HCT116 (cell line): ENCODE data around the gene GNA12. TPM values are rescaled to one million over a fixed set of nuclear protein-coding genes. Genes with fewer than 3 reads are reported as not detected.

ENCODE experiments used
- ATAC-seq: fragments of 200-7000 bp; cut with Tn5 transposase; 2 replicates; pipeline ENCODE4 v1.9.1; 2020; ENCODE audit warnings: mild to moderate bottlenecking, moderate library complexity
- BruUV-seq: library from RNA; stranded (reverse); fragments of 400-500 nt; replicated peaks from 2 replicates; lab custom pipeline; 2021; lab: Mats Ljungman, UMichigan
- CTCF ChIA-PET: fragments of 300-600 bp; sonication (Branson Sonifier 250); formaldehyde crosslinking; loops from one replicate; lab custom pipeline; 2021; ENCODE audit warnings: antibody characterized with exemption; lab: Charles Lee
- POLR2A ChIA-PET: fragments of 300-600, 350-600 bp; sonication (Branson Sonifier 250); formaldehyde crosslinking; loops from one replicate; lab custom pipeline; 2021; ENCODE audit warnings: antibody characterized with exemption; lab: Charles Lee
- RAD21 ChIA-PET, 2 experiments: fragments of 300-600 bp; sonication (Branson Sonifier 250); formaldehyde crosslinking; loops; one replicate each; lab custom pipeline; 2023; ENCODE audit warnings: low total read pairs in 2 of 2; ENCODE audit not compliant: uncharacterized antibody in 2 of 2, unreplicated experiment in 2 of 2, low non-redundant PET in 1 of 2; lab: Charles Lee
- DNase-seq: peaks from one replicate; pipeline ENCODE4 v3.0.0-alpha.2; 2010; ENCODE audit warnings: low read depth, low spot score
- H2AFZ ChIP-seq: fragments of 200-600 bp; shearing (Covaris generic), sonication (generic); 2 replicates; pipeline ENCODE4 v1.6.1; 2017; ENCODE audit warnings: low read depth, mixed run types, mixed read lengths, antibody characterized with exemption, low read length; ENCODE audit not compliant: poor library complexity, severe bottlenecking
- H3K27ac ChIP-seq: 2 replicates; pipeline ENCODE4 v1.5.1; 2012; ENCODE audit warnings: low read depth, low read length
- H3K27me3 ChIP-seq: fragments of 200-600 bp; sonication (generic); 2 replicates; pipeline ENCODE4 v1.6.1; 2016; ENCODE audit warnings: mixed run types, low read length, mixed read lengths; ENCODE audit not compliant: insufficient read depth
- H3K36me3 ChIP-seq, 2 experiments: fragments of 200-500 bp in 1 of 2; fragments of 200-600 bp in 1 of 2; sonication (Bioruptor generic) in 1 of 2; sonication (generic) in 1 of 2; 2 replicates each; pipeline versions ENCODE4 v1.5.1 to v1.6.1; 2014 to 2016; ENCODE audit warnings: low read length in 2 of 2, inconsistent platforms in 1 of 2, mixed read lengths in 1 of 2, mixed run types in 1 of 2; ENCODE audit not compliant: insufficient read depth in 2 of 2, control insufficient read depth in 1 of 2
- H3K4me1 ChIP-seq, 2 experiments: fragments of 200-600 bp in 1 of 2; sonication (generic) in 1 of 2; 2 replicates each; pipeline versions ENCODE4 v1.5.1 to v1.6.1; 2012 to 2017; ENCODE audit warnings: low read length in 2 of 2, inconsistent platforms in 1 of 2, mild to moderate bottlenecking in 1 of 2, mixed read lengths in 1 of 2, mixed run types in 1 of 2, moderate library complexity in 1 of 2; ENCODE audit not compliant: insufficient read depth in 2 of 2, control insufficient read depth in 1 of 2
- H3K4me2 ChIP-seq: fragments of 200-600 bp; sonication (generic); 2 replicates; pipeline ENCODE4 v1.6.1; 2017; ENCODE audit warnings: mixed run types, low read length, mixed read lengths
- H3K4me3 ChIP-seq, 2 experiments: fragments of 200-600 bp in 1 of 2; sonication (generic) in 1 of 2; replicated peaks in 1 of 2; 2 replicates each; pipeline ENCODE4 v1.5.1; 2011 to 2016; ENCODE audit warnings: low read length in 2 of 2, control low read depth in 1 of 2, low read depth in 1 of 2, mild to moderate bottlenecking in 1 of 2, mixed read lengths in 1 of 2, mixed run types in 1 of 2
- H3K79me2 ChIP-seq: fragments of 200-600 bp; sonication (generic); 2 replicates; pipeline ENCODE4 v1.6.1; 2017; ENCODE audit warnings: mild to moderate bottlenecking, mixed run types, low read length, moderate library complexity, mixed read lengths; ENCODE audit not compliant: insufficient read depth
- H3K9ac ChIP-seq: fragments of 200-600 bp; sonication (generic); 2 replicates; pipeline ENCODE4 v1.6.1; 2016; ENCODE audit warnings: low read length, mixed read lengths
- H3K9me2 ChIP-seq: fragments of 200-600 bp; sonication (generic), shearing (Covaris generic); 2 replicates; pipeline ENCODE4 v1.6.1; 2017; ENCODE audit warnings: mixed run types, mild to moderate bottlenecking, moderate library complexity; ENCODE audit not compliant: insufficient read depth
- H3K9me3 ChIP-seq, 2 experiments: fragments of 200-500 bp in 1 of 2; fragments of 200-600 bp in 1 of 2; sonication (Bioruptor generic) in 1 of 2; sonication (generic) in 1 of 2; 2 replicates each; pipeline ENCODE4 v1.6.1; 2014 to 2017; ENCODE audit warnings: low read length in 2 of 2, mixed read lengths in 2 of 2, inconsistent platforms in 1 of 2, low read depth in 1 of 2, mild to moderate bottlenecking in 1 of 2, mixed run types in 1 of 2, moderate library complexity in 1 of 2; ENCODE audit not compliant: control insufficient read depth in 1 of 2, insufficient read depth in 1 of 2
- H4K20me1 ChIP-seq: fragments of 200-600 bp; sonication (generic), shearing (Covaris generic); 2 replicates; pipeline ENCODE4 v1.6.1; 2017; ENCODE audit warnings: mixed run types, mild to moderate bottlenecking, moderate library complexity; ENCODE audit not compliant: insufficient read depth
- ATF3 ChIP-seq: IDR thresholded peaks from 2 replicates; pipeline ENCODE4 v1.6.1; 2012
- SP1 ChIP-seq: IDR thresholded peaks from 2 replicates; pipeline ENCODE4 v1.6.1; 2012; ENCODE audit warnings: low read depth
- SRF ChIP-seq: IDR thresholded peaks from 2 replicates; pipeline ENCODE4 v1.6.1; 2012; ENCODE audit warnings: low read depth
- intact Hi-C: fragments of 100-400 bp; cut with micrococcal nuclease; formaldehyde crosslinking; loops from 2 replicates; pipeline ENCODE4 v1.10.0; 2022
- total RNA-seq: library from RNA; stranded (reverse); gene quantifications from one replicate; pipeline ENCODE4 v1.2.1, GENCODE V29; 2021; ENCODE audit not compliant: unreplicated experiment

Gene GNA12
- total RNA-seq, 1 experiment from 2014 or later = 32.6 TPM

- H3K36me3 ChIP-seq = no peaks in the 10 kb centered on the region
- RAD21 ChIA-PET = no interaction called here
- H3K4me1 ChIP-seq = peaks cover 0 to 11% of the 10 kb centered on the region in 2 experiments; a peak in 1 of 4 replicates
- intact Hi-C loops = no loop called here
- ATAC-seq (no peak), DNase-seq (no peak)
- BruUV-seq = no TSS peak
- H2AFZ ChIP-seq = no peak overlapping the region
- POLR2A ChIA-PET = no interaction called here
- H3K27ac ChIP-seq = no peak overlapping the region
- TF ChIP-seq ATF3 = no peak
- H3K4me3 ChIP-seq = no peak overlapping the region
- CTCF ChIA-PET = no interaction called here
- no peaks in the 10 kb centered on the region for H4K20me1 ChIP-seq
- no peaks in the 10 kb centered on the region for H3K9me3 ChIP-seq
- H3K79me2 ChIP-seq = no peaks in the 10 kb centered on the region
- H3K4me2 ChIP-seq = no peak overlapping the region
- H3K27me3 ChIP-seq = no peaks in the 10 kb centered on the region
- no peaks in the 10 kb centered on the region for H3K9me2 ChIP-seq
- no peak overlapping the region for H3K9ac ChIP-seq
These were observed 113.0 kb downstream of the GNA12 start for GRCh38 chr7:2730846-2731770.

GRCh38 chr7:2729893-2730716 lies 114.0 kb downstream of the GNA12 start:
- no peak overlapping the region for H3K4me3 ChIP-seq
- no peaks in the 10 kb centered on the region for H3K9me3 ChIP-seq
- no peak overlapping the region for H3K4me2 ChIP-seq
- H3K79me2 ChIP-seq = no peaks in the 10 kb centered on the region
- DNase-seq (no peak), ATAC-seq (no peak)
- CTCF ChIA-PET = no interaction called here
- no TSS peak for BruUV-seq
- intact Hi-C loops = no loop called here
- H3K9me2 ChIP-seq = no peaks in the 10 kb centered on the region
- no peaks in the 10 kb centered on the region for H3K36me3 ChIP-seq
- RAD21 ChIA-PET = no interaction called here
- no peak overlapping the region for H3K27ac ChIP-seq
- no peaks in the 10 kb centered on the region for H3K27me3 ChIP-seq
- no peak overlapping the region for H2AFZ ChIP-seq
- no peaks in the 10 kb centered on the region for H4K20me1 ChIP-seq
- POLR2A ChIA-PET = no interaction called here
- no peak overlapping the region for H3K9ac ChIP-seq
- TF ChIP-seq SRF (no peak), SP1 (no peak)
- TF ChIP-seq, all 23 proteins: peak for 0
- peaks cover 0 to 11% of the 10 kb centered on the region in 2 experiments; a peak in 1 of 4 replicates for H3K4me1 ChIP-seq
